Rectal smooth muscle tissue (tissue), 1 donor: Measurements from ENCODE around the gene ETFBKMT.

Experiments
- H3K27ac ChIP-seq: one replicate; pipeline ENCODE4 v1.7.0; 2013; ENCODE audit warnings: low read depth, low read length, inconsistent platforms
- H3K27me3 ChIP-seq: one replicate; pipeline ENCODE4 v1.7.0; 2013; ENCODE audit warnings: low read length; ENCODE audit not compliant: control insufficient read depth, insufficient read depth
- H3K36me3 ChIP-seq: one replicate; pipeline ENCODE4 v1.7.0; 2013; ENCODE audit warnings: low read length; ENCODE audit not compliant: control insufficient read depth, insufficient read depth
- H3K4me1 ChIP-seq: one replicate; pipeline ENCODE4 v1.7.0; 2013; ENCODE audit warnings: low read length; ENCODE audit not compliant: control insufficient read depth, insufficient read depth
- H3K4me3 ChIP-seq: one replicate; pipeline ENCODE4 v1.7.0; 2013; ENCODE audit warnings: low read length
- H3K9ac ChIP-seq: one replicate; pipeline ENCODE4 v1.7.0; 2013; ENCODE audit warnings: low read length

Gene ETFBKMT, protein sequence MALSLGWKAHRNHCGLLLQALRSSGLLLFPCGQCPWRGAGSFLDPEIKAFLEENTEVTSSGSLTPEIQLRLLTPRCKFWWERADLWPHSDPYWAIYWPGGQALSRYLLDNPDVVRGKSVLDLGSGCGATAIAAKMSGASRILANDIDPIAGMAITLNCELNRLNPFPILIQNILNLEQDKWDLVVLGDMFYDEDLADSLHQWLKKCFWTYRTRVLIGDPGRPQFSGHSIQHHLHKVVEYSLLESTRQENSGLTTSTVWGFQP

DNA sequence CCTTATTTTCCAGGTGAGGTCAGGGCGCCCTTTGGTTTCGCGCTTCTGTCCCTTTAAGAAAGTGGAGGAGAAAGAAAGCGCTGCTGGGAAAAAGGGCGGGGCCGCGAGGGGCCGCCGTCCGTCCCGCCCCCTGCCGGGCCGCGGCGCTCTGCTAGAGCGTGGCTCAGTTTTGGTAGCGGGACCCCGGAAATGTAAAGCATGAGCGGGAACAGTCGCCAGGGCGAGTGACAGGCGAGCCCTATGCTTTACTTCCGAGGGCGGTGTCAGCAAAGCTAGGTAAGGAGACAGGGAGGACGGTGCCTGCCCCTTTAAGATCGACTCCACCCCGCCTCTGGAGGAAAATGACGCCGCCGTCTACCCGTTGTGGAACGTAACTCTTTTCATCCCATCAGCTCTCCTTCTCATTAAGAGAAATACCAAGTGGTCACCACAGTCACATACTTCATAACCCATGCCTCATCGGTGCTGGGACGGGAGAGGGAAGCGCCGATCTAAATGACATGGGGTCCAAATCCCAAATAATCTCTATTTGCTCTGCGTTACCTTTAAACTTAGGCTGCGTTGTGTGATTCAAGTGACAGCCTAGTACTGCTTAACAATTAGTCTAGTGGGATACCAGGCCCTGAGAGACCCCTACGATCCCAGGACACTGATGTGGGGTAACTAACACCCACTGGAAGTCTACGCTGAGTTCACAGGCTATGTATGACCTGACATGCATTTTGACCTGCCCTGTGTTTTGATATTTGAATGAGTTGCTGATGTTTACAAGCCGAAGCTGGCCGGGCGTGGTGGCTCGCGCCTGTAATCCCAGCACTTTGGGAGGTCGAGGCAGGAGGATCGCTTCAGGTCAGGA lies at the start of gene ETFBKMT:
ETFBKMT (plus strand) TSS at position 602 of the 856 bp plus-strand sequence. CDS start 2,266 bp downstream, outside the sequence.
- Histone ChIP-seq H3K36me3 (no peaks in the 10 kb centered on the region), H3K27ac (peak within 1 kb of the TSS; percentile 97), H3K4me3 (peak within 1 kb of the TSS; percentile 65), H3K9ac (peak within 1 kb of the TSS; percentile 26), H3K4me1 (no peaks in the 10 kb centered on the region), H3K27me3 (no peaks in the 10 kb centered on the region)

DNA sequence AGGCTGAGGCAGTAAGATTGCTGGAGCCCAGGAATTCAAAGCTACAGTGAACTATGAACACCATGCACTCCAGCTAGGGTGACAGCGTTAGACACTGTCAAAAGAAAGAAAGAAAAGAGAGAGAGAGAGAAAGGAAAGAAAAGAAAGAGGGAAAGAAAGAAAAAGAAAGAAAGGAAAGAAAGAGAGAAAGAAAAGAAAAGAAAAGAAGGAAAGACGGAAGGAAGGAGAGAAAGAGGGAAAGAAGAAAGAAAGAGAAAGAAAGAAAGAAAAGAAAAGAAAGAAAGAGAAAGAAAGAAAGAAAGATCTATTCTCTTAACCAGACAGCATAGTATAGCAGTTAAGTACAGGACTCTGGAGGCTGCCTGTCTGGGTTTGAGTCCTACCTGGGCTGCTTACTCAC lies 46.7 kb upstream of the ETFBKMT start:
- no peaks in the 10 kb centered on the region for H3K4me1 ChIP-seq
- H3K9ac ChIP-seq, result no peak overlapping the region
- H3K27me3 ChIP-seq, result no peaks in the 10 kb centered on the region
- no peak overlapping the region for H3K4me3 ChIP-seq
- H3K27ac ChIP-seq, result no peak overlapping the region
- H3K36me3 ChIP-seq, result no peaks in the 10 kb centered on the region

DNA sequence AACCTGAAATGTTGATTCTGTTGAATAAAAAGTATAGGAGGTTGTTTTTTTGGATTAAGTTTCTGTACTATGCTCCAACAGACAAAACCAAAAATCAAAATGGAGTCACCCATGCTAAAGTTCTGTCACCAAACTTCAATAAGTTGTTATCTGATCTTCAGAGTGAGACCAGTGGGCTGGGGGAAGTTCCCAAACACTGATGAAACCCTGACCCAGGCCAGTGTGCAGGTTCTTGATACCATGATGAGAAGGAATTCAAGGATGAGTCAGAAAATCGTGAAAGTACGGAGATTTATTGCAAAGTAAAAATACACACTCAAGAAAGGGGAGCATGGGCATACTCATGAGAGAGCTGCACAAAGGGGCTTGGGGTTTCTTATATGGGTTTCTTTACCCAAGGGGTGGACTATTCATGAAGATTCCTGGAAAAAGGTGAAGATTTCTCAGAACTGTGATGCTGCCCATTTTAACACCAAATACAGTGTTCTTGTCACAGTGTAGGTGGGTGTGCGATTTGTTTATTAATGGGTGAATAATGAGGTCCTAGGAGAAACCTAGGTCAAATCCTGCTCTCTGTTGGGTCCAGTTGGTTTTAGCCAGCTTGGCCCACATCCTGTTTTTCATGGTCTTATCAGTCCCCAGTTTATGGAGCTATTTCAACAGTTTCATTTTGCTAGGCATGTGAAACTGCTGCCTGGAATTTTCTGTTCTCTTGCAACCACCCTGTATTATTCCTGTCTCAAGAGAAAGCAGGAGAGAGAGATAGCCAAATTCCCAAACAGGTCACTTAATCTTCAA lies 41.1 kb upstream of the ETFBKMT start:
- Histone ChIP-seq H3K27ac (no peak overlapping the region), H3K36me3 (no peaks in the 10 kb centered on the region), H3K4me3 (no peak overlapping the region), H3K27me3 (no peaks in the 10 kb centered on the region), H3K4me1 (no peaks in the 10 kb centered on the region), H3K9ac (no peak overlapping the region)

DNA sequence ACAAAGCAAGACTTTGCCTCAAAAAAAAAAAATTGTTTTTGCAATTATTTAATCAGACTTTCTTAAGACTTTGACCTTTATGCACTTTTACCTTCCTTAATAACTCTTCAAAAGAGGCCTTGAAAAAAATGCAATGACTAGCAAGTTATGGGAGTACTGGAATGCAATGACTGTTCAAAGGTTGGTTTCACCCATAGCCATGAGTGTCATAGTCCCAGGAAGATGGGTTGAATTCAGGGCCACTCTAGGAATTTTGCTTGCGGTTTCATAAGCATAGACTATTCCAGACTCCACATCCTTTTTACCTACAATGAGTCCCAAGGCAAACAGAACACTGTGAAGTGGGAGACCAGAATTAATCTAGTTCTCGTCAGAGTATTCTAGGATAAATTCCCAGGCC lies 39.2 kb upstream of the ETFBKMT start:
- Histone ChIP-seq H3K9ac (no peak overlapping the region), H3K4me3 (no peak overlapping the region), H3K27me3 (no peaks in the 10 kb centered on the region), H3K27ac (no peak overlapping the region), H3K36me3 (no peaks in the 10 kb centered on the region), H3K4me1 (no peaks in the 10 kb centered on the region)

DNA sequence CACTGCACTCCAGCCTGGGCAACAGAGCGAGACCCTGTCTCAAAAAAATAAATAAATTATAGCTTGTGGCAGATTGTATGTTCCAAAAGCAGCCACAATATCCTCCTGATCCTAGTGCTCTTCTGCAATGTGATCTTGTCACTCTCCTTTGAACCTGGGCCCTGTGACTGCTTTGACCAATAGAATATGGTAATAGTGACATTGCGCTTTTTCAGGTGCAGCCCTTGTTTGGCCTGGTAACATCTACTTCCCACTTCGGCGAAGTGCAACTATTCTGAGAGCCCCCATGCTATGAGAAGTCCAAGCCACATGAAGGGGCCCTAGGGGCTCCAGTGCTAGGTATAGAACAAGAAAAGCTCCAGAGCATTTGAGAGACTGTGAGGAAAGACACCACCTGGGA lies 37.5 kb upstream of the ETFBKMT start:
- no peaks in the 10 kb centered on the region for H3K4me1 ChIP-seq
- H3K9ac ChIP-seq, result no peak overlapping the region
- H3K4me3 ChIP-seq, result no peak overlapping the region
- no peaks in the 10 kb centered on the region for H3K27me3 ChIP-seq
- no peaks in the 10 kb centered on the region for H3K36me3 ChIP-seq
- no peak overlapping the region for H3K27ac ChIP-seq

DNA sequence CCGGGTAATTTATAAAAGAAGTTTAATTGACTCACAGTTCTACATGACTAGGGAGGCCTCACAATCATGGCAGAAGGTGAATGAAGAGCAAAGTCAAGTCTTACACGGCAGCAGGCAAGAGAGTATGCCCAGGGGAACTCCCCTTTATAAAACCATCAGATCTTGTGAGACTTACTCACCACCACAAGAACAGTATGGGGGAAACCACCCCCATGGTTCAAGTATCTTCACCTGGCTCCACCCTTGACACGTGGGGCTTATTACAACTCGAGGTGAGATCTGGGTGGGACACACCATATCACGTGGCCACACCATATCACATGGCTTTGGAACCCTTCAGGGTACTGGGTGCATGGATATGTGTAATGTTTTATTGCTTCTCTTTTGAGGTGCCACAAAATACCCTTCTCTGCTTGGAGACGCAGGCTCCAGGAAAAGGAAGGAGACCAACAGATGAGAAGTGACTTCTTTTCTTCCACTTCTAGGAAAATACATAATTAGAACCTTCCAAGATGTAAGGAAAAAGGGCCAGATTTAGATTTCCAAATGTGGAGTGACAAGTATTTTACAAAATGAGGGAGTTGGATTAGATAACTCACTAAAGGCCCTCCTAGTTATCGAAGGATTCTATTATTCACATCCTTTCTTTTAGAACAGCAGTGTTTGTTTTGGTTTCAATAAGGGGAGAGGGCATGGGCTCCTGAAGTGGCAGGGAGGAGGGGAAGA lies 33.1 kb upstream of the ETFBKMT start:
- Histone ChIP-seq H3K36me3 (no peaks in the 10 kb centered on the region), H3K4me3 (no peak overlapping the region), H3K4me1 (peaks cover 6% of the 10 kb centered on the region), H3K9ac (no peak overlapping the region), H3K27ac (no peak overlapping the region), H3K27me3 (no peaks in the 10 kb centered on the region)

DNA sequence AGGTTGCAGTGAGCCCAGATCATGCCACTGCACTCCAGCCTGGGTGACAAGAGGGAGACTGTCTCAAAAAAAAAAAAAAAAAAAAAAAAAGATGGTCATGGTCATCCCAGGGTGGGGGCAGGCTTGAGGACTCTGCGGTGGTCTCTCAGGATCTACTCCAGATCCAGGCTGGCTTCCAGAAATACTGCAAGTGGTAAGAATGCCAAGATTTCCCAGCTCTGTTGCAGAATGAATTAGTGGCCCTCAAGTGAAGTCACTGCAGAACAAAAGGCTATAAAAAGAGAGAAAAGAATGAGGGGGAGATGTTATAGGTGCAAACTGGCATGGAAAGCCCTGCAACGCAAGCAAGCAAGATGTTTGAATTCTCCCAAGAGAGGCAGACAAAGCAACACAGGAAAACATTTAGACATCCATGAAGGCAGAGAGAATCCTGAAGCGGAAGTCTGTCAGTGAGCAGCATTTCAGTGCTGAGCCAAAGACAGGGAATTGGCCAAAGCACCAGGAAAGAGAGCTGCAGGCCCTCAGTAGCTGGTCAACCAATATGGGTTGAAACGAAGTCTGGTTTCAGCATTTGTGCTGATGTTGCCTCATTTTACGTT lies 31.9 kb upstream of the ETFBKMT start:
- Histone ChIP-seq H3K36me3 (no peaks in the 10 kb centered on the region), H3K27ac (no peak overlapping the region)

DNA sequence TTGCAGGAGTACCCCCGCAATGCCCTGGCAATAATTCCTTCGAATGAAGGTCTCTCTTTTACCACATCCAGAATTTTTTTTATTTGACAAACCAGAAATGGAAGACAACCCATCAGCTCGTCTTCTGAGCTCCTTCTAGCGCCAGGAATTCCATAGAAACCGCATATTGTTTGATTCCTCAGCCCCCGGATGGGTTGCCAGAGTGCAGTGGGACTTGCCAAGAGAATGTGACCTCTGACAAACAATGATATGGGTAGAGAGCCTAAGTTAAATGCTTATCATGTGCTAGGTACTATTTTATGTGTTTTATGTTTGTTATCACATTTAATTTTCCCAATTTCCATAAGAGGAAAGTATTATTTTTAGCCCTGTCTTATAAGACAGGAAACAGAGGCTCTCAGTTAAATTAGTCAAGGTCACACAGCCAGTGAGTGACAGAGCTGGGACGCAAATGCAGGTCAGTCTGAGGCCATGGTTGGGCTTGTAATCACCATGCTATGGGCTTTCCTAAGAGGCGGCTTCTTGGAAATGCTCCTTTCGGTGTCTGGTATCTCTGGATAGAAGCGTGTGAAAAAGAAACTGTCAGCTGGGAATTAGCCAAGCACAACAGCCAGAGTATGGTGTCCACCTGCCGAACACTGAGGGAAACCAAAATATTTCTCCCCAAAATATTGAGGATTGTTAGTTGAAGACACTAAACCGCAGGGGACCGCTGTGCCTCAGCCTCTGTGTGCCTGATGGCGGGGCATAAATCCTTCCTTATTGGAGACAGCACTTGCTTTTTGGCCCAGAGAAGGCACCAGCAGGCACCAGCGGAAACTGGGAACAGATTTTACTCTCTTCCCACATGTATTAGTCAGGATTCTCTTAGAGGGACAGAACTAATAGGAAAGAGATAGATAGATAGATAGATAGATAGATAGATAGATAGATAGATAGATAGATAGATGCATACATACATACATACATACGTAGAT lies 29.4 kb upstream of the ETFBKMT start:
- Histone ChIP-seq H3K36me3 (no peaks in the 10 kb centered on the region), H3K9ac (no peak overlapping the region), H3K27ac (no peak overlapping the region), H3K27me3 (no peaks in the 10 kb centered on the region), H3K4me1 (peaks cover 6% of the 10 kb centered on the region), H3K4me3 (peak overlapping the region; percentile 6)

More for the DNA sequence above, 31.9 kb upstream of the ETFBKMT start:
- Histone ChIP-seq H3K9ac (no peak overlapping the region), H3K27me3 (no peaks in the 10 kb centered on the region), H3K4me3 (no peak overlapping the region), H3K4me1 (peaks cover 6% of the 10 kb centered on the region)

DNA sequence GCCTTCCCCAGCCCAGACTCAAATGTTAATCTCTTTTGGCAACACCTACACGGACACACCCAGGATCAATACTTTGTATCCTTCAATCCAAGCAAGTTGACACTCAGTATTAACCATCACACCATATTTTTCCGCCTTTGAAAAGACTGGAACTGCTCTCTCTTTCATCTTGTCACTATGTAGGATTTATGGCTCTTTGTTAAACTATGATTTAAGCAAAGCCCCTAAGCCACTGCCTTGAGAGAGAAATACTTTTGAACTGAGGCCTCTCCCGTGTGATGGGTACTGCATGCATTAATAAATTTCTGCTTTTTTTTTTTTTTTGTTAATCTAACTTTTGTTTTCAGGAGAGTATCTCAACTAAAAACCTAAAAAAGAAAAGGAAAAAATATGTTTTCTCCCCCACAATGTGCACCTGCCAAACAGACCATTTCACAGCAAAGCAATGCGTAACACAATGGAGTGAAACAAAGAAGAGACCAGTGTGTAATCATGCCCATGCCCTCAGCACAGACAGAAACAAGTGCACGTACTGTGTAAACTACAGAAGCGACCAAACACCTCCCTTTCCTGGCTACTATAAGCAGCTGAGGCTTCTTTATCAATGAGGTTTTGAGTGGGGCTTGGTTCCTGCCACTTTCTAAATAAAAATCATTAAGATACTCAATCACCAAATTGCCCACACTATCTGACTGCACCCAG lies 28.3 kb upstream of the ETFBKMT start:
- no peaks in the 10 kb centered on the region for H3K27me3 ChIP-seq
- H3K27ac ChIP-seq, result no peak overlapping the region
- H3K9ac ChIP-seq, result no peak overlapping the region
- H3K4me3 ChIP-seq, result no peak overlapping the region
- H3K4me1 ChIP-seq, result peaks cover 6% of the 10 kb centered on the region
- no peaks in the 10 kb centered on the region for H3K36me3 ChIP-seq

DNA sequence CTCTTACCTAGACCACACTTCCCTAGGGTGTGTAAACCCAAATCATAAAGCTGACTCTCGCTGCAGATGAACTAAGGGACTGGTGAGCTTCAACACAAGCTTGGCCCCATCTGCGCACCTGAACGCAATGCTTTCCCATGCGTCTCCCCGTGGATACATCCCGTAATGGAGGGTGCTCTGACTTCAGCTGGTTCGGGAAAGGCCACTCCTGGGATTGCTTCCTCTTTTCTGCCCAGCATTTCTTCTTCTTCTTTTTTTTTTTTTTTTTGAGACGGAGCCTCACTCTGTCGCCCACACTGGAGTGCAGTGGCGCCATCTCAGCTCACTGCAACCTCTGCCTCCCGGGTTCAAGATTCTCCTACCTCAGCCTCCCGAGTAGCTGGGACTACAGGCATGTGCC lies 27.7 kb upstream of the ETFBKMT start:
- Histone ChIP-seq H3K4me1 (peaks cover 6% of the 10 kb centered on the region), H3K4me3 (no peak overlapping the region), H3K27me3 (no peaks in the 10 kb centered on the region), H3K36me3 (no peaks in the 10 kb centered on the region), H3K27ac (no peak overlapping the region), H3K9ac (no peak overlapping the region)
